Iris pigment epithelial cell (primary cell): ENCODE results near the gene ACAP3.
A peak's percentile ranks its signal among the peaks of the same experiment; 100 is the strongest.

Experiments used
- DNase-seq: peaks from one replicate; pipeline ENCODE4 v3.0.0-alpha.2; 2011; ENCODE audit warnings: low read depth

The ACAP3 gene

GRCh38 chr1:1285102-1285571, 22.6 kb downstream of the ACAP3 start:
- DNase-seq, result no peak

DNA sequence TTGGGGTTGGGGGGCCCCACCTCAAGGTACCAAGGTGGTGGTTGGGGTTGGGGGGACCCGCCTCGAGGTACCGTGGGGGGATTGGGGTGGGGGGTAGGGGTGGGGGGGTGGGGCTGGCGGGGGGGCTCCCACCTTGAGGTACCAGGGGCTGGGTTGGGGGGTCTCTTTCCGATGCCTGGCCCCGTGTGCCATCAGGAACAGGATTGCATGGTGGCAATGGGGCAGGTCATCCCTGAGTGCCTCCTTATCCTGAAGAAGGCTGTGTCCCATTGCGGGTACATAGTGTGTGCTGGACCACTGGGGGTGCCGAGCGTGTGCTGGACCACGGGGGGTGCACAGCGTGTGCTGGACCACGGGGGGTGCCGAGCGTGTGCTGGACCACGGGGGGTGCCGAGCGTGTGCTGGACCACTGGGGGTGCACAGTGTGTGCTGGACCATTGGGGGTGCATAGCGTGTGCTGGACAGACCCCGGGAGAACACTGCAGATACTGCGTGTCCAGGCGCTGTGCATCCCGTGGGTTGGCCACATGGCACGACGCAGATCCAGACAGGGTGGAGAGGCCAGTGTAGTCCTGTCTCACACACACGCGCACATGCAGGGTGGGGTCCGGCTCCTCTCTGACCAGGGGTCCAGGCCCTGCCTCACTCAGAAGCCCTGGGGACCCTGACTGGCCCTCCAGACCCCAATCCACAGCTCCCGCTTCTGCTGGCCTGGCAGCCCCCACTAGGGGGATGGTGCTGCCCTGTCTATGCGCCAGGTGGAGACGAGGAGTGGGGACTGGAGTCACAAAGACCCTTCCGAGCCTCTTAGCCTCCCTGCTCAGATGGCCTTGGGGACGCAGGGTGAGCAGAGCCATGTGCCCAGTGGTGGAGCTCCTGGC, 23.3 kb downstream of the ACAP3 start:
- no peak for DNase-seq

GRCh38 chr1:1283821-1284220, 23.9 kb downstream of the ACAP3 start:
- no peak for DNase-seq

- peak; percentile 36 for DNase-seq
Measured at GRCh38 chr1:1282998-1283397, 24.7 kb downstream of the ACAP3 start.

DNA sequence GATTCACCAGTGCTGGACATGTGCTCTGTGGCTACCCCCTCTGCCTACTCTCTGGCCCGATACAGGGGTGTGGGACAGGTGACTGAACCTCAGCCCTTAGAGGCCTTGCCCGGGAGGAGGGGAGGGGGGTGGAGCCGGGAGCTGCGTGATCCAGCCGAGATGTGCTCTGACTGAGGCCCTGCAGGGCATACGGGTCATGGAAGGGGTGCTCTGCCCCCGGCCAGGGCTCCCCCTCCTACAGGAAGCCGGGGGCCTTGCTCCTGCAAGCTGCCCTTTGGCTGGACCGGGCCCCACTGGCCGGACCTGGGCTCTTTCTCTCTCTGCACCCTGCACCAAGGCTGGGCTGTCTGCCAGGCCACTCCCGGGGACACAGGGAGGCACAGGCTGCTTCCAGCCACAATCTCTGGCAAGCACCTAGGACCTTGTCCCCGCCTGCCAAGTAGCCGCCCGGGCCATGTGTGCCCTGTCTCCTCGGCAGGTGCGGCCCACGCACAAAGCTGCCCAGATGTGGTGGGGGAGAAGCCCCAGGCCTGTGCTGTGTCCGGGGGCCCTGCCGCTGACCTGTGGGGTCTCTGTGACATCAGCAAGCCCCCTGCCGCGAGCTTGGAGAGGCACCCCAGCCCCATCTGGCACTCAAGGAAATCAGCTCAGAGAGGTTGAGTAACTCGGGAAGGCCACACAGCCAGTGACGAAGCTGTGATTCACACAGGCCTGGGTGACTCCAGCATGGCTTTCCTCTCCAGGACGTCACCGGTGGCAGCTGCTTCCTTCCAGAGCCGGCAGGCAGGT, 26.0 kb downstream of the ACAP3 start:
- peak; percentile 59 for DNase-seq

DNA sequence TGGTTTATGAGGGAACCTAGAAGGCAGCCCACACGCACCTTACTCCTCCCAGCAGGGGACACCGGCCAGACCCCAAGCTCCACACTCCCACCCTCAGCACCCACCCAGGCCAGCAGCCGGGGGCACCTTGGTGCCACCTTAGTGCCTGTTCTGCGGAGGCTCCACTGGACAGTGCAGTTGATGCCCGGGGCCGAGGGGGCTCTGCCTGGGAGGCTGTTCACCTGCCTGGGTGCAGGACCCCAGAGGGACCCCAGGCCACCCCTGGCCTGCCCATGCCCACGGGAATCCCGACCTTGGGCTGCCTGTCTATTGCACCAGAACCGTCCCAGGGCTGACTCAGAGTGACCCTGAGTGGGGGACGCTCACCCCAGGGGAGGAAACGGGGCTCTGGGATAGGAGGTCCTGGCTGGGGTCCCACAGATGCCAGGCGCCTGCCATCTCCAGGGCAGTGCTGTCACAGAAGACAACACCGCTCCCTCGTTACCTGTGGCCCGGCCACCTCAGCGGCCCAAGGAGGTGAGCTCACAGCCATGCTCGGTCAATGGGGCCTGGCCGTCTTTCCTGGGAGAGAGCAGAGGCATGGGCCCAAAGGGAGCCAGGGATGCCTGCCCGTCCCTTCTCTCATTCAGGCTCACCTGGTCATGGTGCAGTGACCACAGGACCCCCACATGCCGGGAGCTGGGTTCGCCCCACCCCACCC, 26.8 kb downstream of the ACAP3 start:
- DNase-seq, result no peak

DNA sequence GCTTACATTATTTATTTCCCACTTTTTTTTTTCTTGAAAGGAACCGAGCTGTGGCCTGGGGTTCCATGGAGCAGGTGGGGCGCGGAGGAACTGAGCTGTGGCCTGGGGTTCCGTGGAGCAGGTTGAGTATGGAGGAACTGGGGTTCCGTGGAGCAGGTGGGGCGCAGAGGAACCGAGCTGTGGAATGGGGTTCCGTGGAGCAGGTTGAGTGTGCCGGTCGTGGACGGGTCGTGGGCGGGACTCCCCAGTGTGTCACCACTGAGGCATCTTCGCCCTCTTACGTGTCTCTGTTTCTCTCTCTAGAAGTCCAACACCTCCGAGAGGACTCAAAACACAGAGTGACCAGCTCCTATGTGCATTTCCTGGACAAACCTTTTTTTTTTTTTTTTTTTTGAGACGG, 28.7 kb downstream of the ACAP3 start:
- no peak for DNase-seq

- no peak for DNase-seq
Measured at GRCh38 chr1:1278620-1279019, 29.1 kb downstream of the ACAP3 start.

GRCh38 chr1:1275836-1276235, 31.9 kb downstream of the ACAP3 start:
- peak; percentile 47 for DNase-seq

DNA sequence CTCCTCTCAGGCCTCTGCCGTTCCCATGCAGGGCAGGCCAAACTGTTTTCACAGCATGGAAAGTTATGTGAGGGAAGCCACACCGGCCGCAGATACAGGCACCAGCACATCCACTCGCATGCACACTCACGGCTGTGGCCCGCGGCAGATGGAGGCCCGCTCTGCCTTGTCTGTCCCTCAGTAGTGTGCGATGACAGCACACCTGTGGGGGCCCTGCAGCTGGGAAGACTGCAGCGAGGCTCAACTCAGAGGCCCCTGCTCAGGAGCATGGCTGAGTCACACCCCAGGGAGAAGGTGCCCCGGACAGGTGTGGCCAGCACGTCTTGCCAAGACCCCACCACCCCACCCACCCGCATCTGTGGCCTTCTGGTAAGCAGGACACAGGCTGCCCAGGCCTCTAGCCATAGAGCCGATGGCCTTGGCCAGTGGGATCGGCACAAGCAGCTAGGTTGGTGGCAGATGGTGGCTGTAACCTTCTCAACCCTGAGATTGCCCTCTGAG, 32.7 kb downstream of the ACAP3 start:
- no peak for DNase-seq

- no peak for DNase-seq
Measured at GRCh38 chr1:1274299-1274930, 33.3 kb downstream of the ACAP3 start.

DNA sequence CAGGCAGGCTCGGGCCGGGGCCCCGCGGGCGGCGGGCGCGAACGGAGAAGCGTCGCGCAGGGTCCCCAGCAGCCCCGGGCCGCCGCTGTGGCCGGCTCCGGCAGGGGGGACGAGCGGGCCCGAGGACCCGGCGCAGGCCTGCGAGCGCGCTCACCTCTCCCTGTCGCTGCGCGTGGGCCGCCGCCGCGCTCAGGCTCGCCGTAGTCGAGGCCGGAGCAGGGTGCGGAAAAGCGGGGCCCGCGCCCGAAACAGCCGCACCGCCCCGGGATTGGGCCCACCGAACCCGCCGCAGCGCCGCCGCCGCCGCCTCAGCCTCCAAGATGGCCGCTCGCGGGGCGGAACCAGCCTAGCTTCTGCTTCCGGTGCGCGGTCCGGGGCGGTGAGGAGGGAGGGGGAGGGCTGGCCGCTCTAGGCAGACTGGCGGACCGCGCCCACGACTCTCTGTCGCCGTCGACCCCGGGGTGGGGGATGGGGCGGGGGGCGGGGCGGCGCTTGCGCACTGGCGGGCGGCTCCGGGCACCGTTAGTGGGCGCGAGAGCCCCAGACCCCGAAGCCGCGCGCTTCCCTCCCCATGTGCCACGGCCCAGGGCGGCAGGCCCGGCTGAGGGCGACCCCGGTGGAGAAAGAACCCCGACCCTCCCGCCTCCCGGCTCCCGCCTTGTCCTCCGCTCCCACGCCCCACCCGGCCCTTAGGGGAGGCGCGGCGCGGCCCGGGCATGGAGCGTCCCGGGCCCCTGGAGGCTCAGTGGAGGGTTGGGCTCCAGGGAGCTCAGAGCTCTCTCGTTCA, 34.0 kb downstream of the ACAP3 start, which contains the start of gene UBE2J2:
UBE2J2 (minus strand) TSS at position 343 of the 787 bp plus-strand sequence. CDS start 5,862 bp downstream, outside the sequence.
- peak; percentile 92 for DNase-seq

DNA sequence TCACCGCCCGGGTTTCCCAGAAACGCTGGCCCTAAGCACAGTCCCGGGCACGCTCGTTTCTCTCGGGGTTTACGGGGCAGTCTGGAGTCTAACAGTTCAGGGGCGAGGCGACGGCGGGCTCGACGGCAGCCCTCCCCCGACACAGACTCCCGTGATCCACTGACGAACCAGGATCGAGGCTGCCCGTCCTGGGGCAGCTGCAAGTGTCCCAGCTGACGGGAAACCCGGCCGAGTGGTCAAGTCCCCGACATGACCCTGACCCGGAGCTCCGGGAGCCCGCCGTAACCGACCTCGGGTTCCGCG, 34.6 kb downstream of the ACAP3 start:
- DNase-seq, result no peak

- no peak for DNase-seq
Measured at GRCh38 chr1:1272341-1273208, 35.2 kb downstream of the ACAP3 start.

DNA sequence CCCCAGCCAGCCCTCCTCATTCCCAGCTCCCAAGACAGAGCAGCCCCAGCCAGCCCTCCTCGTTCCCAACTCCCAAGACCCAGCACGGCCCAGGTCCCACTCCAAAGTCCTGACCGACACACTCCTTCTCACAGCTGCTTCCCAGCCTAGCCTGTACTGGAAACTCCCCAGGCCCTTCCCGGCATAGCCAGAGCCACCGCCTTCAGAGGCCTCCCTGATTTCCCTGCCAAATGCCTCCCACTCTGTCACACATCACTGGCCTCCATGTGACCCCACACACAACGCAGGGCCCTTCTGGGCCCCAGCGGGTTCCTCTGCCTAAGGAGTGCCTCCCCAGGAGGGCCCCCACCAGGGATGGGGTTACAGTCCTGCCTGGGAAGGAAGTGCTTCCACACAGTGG, 36.9 kb downstream of the ACAP3 start:
- DNase-seq, result peak; percentile 34

GRCh38 chr1:1268284-1268682, 39.4 kb downstream of the ACAP3 start:
- no peak for DNase-seq

DNA sequence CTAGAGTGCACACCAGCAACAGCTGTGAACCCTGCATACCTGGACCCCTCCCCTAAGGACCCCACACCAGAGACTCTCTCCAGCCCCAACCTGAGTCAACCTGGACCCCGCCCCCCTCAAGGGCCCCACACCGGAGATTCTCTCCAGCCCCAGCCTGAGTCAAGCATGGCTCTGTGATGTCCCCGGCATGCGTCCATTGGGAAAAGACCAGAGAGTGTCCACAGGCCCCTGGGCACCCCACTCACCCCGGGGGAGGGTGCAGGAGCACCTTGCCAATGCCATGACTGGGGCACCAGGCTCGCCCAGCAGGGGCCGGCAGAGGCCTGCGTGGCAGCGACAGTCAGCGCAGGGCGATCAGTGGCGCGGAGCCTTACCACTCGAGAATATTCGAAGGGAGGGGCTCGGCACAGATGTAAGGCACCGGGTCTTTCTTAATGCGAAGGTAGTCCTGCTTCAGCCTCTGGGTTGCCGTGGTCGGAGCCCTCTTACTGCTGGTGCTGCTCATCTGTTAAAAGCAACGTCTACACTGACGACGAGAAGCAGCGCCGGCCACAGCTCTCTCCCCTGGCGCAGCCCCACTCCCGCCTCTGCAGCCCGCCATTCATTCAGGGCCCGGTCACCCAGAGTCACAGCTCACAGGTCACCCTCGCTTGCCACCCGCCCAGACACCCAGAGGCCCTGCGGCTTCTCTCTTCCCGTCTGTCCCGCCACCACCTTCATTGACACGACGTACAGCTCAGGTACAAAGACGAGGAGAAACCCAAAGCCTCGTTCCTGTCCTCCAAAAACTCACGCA, 40.0 kb downstream of the ACAP3 start:
- no peak for DNase-seq

DNA sequence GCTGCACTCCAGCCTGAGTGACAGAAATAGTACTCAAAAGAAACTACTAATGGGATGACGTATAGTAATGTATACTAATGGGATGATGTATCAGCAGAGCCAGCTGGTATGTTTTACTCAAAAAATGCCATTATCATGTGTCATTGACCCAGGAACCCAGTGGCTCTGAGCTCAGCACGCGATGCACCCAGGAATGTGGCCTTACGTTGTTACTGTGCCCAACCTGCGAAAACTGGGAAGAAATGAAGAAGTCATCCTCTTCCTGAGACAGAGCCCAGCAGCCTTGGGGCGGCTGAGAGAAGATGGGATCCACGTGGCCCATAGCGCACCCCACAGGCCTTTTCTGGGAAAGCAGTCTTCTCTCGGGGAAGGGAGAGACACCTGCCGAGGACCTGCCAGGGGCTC, 42.9 kb downstream of the ACAP3 start:
- DNase-seq, result peak; percentile 97

- no peak for DNase-seq
Measured at GRCh38 chr1:1264026-1264425, 43.7 kb downstream of the ACAP3 start.
